K562 (cell line): ENCODE data around the gene AGAP3. TPM values are rescaled to one million over a fixed set of nuclear protein-coding genes. Genes with fewer than 3 reads are reported as not detected.

ENCODE experiments used
- ATAC-seq: fragments of 200-7000 bp; cut with Tn5 transposase; 3 replicates; pipeline ENCODE4 v1.9.1; 2020; ENCODE audit warnings: moderate library complexity
- BruUV-seq: library from RNA; stranded (reverse); fragments of 400-500 nt; replicated peaks from 2 replicates; lab custom pipeline; 2021; lab: Mats Ljungman, UMichigan
- CTCF ChIA-PET: fragments of 300-600 bp; formaldehyde crosslinking; extraction: SDS; loops from one replicate; lab custom pipeline; 2021; ENCODE audit warnings: low intra/inter-chr PET ratio; lab: Yijun Ruan, JAX
- POLR2A ChIA-PET: fragments of 300-600, 350-650 bp; sonication (Branson Sonifier 250); formaldehyde crosslinking; extraction: SDS; loops from one replicate; lab custom pipeline; 2021; ENCODE audit warnings: antibody characterized with exemption, inconsistent platforms; lab: Yijun Ruan, JAX
- DNase-seq, 4 experiments: peaks; one replicate each; pipeline versions ENCODE4 v3.0.0 to v3.0.0-alpha.2; 2011 to 2018; ENCODE audit warnings: low spot score in 3 of 4, mixed read lengths in 3 of 4; ENCODE audit errors: extremely low read depth in 1 of 4
- FAIRE-seq: peaks from 2 replicates; lab custom pipeline; 2011; peaks lifted over from hg19 to GRCh38; lab: Jason Lieb, UNC
- H2AFZ ChIP-seq: 2 replicates; pipeline ENCODE4 v1.6.0; 2011; ENCODE audit warnings: low read depth, low read length, control low read depth, inconsistent platforms
- H3K27ac ChIP-seq: fragments of 200-600 bp; 3 replicates; pipeline ENCODE4 v1.8.0; 2011; ENCODE audit warnings: low read depth, mild to moderate bottlenecking, control low read depth, inconsistent platforms, low read length, moderate library complexity, mixed read lengths; ENCODE audit errors: extremely low read depth
- H3K27me3 ChIP-seq, 2 experiments: fragments of 300-600 bp in 1 of 2; 2 replicates in 1 of 2; 3 replicates in 1 of 2; pipeline versions ENCODE4 v1.6.0 to v1.8.0; 2011; ENCODE audit warnings: inconsistent platforms in 2 of 2, low read length in 2 of 2, mild to moderate bottlenecking in 1 of 2, mixed read lengths in 1 of 2, moderate library complexity in 1 of 2; ENCODE audit not compliant: control insufficient read depth in 2 of 2, insufficient read depth in 2 of 2
- H3K36me3 ChIP-seq: fragments of 300-600 bp; 3 replicates; pipeline ENCODE4 v1.8.0; 2011; ENCODE audit warnings: mild to moderate bottlenecking, low read length, inconsistent platforms; ENCODE audit not compliant: control insufficient read depth, insufficient read depth
- H3K4me1 ChIP-seq, 2 experiments: fragments of 200-600 bp in 1 of 2; replicated peaks in 1 of 2; 2 replicates in 1 of 2; 3 replicates in 1 of 2; pipeline versions ENCODE4 v1.5.1 to v1.8.0; 2011; ENCODE audit warnings: inconsistent platforms in 2 of 2, low read length in 2 of 2, mild to moderate bottlenecking in 1 of 2, mixed read lengths in 1 of 2, moderate library complexity in 1 of 2; ENCODE audit not compliant: control insufficient read depth in 2 of 2, insufficient read depth in 2 of 2
- H3K4me2 ChIP-seq: 2 replicates; pipeline ENCODE4 v1.6.1; 2011; ENCODE audit warnings: low read length, control low read depth, inconsistent platforms, mixed read lengths; ENCODE audit not compliant: insufficient read depth
- H3K4me3 ChIP-seq: fragments of 200-600 bp; sonication (generic), shearing (Covaris generic); 2 replicates; pipeline ENCODE4 v1.5.1; 2016; ENCODE audit warnings: control low read depth, inconsistent platforms
- H3K79me2 ChIP-seq: fragments of 200-600 bp; 3 replicates; pipeline ENCODE4 v1.8.0; 2011; ENCODE audit warnings: low read length, inconsistent platforms; ENCODE audit not compliant: control insufficient read depth, insufficient read depth
- H3K9ac ChIP-seq, 2 experiments: 2 replicates each; pipeline versions ENCODE4 v1.6.0 to v1.6.1; 2011; ENCODE audit warnings: low read depth in 2 of 2, low read length in 2 of 2, control low read depth in 1 of 2, inconsistent platforms in 1 of 2, mild to moderate bottlenecking in 1 of 2, mixed read lengths in 1 of 2; ENCODE audit not compliant: insufficient read depth in 1 of 2
- H3K9me1 ChIP-seq: one replicate; pipeline ENCODE4 v1.6.0; 2011; ENCODE audit warnings: inconsistent platforms, mild to moderate bottlenecking, low read length, moderate library complexity; ENCODE audit not compliant: control insufficient read depth, insufficient read depth
- H3K9me3 ChIP-seq: replicated peaks from 2 replicates; pipeline ENCODE4 v1.5.1; 2011; ENCODE audit warnings: low read depth, low read length, inconsistent platforms; ENCODE audit not compliant: control insufficient read depth, insufficient read depth
- H4K20me1 ChIP-seq: replicated peaks from 2 replicates; pipeline ENCODE4 v1.6.1; 2011; ENCODE audit warnings: low read length, inconsistent platforms, mixed read lengths; ENCODE audit not compliant: control insufficient read depth, insufficient read depth
- CAMTA2 ChIP-seq: fragments of 250-450 bp; sonication (Bioruptor Pico); conservative IDR thresholded peaks from 2 replicates; pipeline ENCODE4 v1.5.1; 2022
- DDX20 ChIP-seq: fragments of 450-650 bp; IDR thresholded peaks from 2 replicates; pipeline ENCODE4 v1.6.1; 2016; ENCODE audit warnings: missing genetic modification characterization, low read depth, mild to moderate bottlenecking, missing compliant biosample characterization, moderate library complexity
- E2F8 ChIP-seq: fragments of 450-650 bp; IDR thresholded peaks from 2 replicates; pipeline ENCODE4 v1.7.1; 2018; ENCODE audit warnings: mild to moderate bottlenecking, low read depth; ENCODE audit not compliant: partially characterized antibody
- EGR1 ChIP-seq: fragments of 450-650 bp; conservative IDR thresholded peaks from 2 replicates; pipeline ENCODE4 v1.6.1; 2017; ENCODE audit warnings: mild to moderate bottlenecking
- EHMT2 ChIP-seq: fragments of 450-650 bp; IDR thresholded peaks from 2 replicates; pipeline ENCODE4 v1.6.1; 2018; ENCODE audit warnings: antibody characterized with exemption
- ETS1 ChIP-seq: conservative IDR thresholded peaks from 2 replicates; pipeline ENCODE4 v1.6.1; 2011; ENCODE audit warnings: low read depth, mild to moderate bottlenecking, low read length; ENCODE audit not compliant: control insufficient read depth
- GABPA ChIP-seq: fragments of 200-800 bp; sonication (Bioruptor generic); conservative IDR thresholded peaks from 2 replicates; pipeline ENCODE4 v1.6.1; 2016; ENCODE audit warnings: low read depth, missing genetic modification characterization, missing compliant biosample characterization
- JUND ChIP-seq, 2 experiments: IDR thresholded peaks; 2 replicates in 1 of 2; 3 replicates in 1 of 2; pipeline ENCODE4 v1.6.1; 2011; ENCODE audit warnings: borderline replicate concordance in 2 of 2, low read depth in 2 of 2, low read length in 2 of 2, improper control_type of control experiment in 1 of 2, missing biosample characterization in 1 of 2, missing genetic modification characterization in 1 of 2, missing genetic modification reagents in 1 of 2
- POLR2H ChIP-seq: IDR thresholded peaks from 2 replicates; pipeline ENCODE4 v1.6.1; 2016; ENCODE audit warnings: missing genetic modification characterization, low read depth, mild to moderate bottlenecking, control low read depth, missing compliant biosample characterization, moderate library complexity
- POLR3G ChIP-seq: IDR thresholded peaks from 2 replicates; pipeline ENCODE4 v1.6.1; 2011; ENCODE audit not compliant: insufficient read length, insufficient replicate concordance; ENCODE audit errors: extremely low read depth
- RBBP5 ChIP-seq: fragments of 200-600 bp; sonication (generic); IDR thresholded peaks from 2 replicates; pipeline ENCODE4 v1.6.1; 2012; ENCODE audit warnings: borderline replicate concordance, mild to moderate bottlenecking, low read length, control low read depth, inconsistent platforms; ENCODE audit not compliant: insufficient read depth, poor library complexity, severe bottlenecking
- SIRT6 ChIP-seq: IDR thresholded peaks from one replicate; pipeline ENCODE4 v1.6.1; 2012; ENCODE audit warnings: low read depth, mild to moderate bottlenecking, control low read depth, inconsistent platforms, low read length, moderate library complexity
- TAF1 ChIP-seq: IDR thresholded peaks from 2 replicates; pipeline ENCODE4 v1.6.1; 2011; ENCODE audit warnings: mild to moderate bottlenecking, low read length, moderate library complexity; ENCODE audit not compliant: insufficient read depth, control insufficient read depth, severe bottlenecking; ENCODE audit errors: extremely low read depth
- TCF3 ChIP-seq: sonication (generic); formaldehyde crosslinking; IDR thresholded peaks from 2 replicates; pipeline ENCODE4 v1.4.0; 2020; ENCODE audit warnings: mild to moderate bottlenecking, missing genetic modification reagents
- ZBTB8A ChIP-seq: fragments of 450-650 bp; IDR thresholded peaks from 2 replicates; pipeline ENCODE4 v1.6.1; 2018; ENCODE audit warnings: mild to moderate bottlenecking, moderate library complexity; ENCODE audit not compliant: partially characterized antibody
- WGBS: fragments of 100-300 bp; shearing (Covaris generic); methylation state at CpG from one replicate; pipeline ENCODE4 v1.1.6; 2016; ENCODE audit warnings: low coverage, mixed read lengths; ENCODE audit not compliant: insufficient coverage; ENCODE audit errors: missing lambda C conversion rate; 5-methylcytosine and 5-hydroxymethylcytosine counted together
- in situ Hi-C: fragments of 300-500 bp; cut with MboI; formaldehyde crosslinking; loops from 4 replicates; pipeline ENCODE4 v1.15.0; 2018; ENCODE audit warnings: inconsistent platforms, mixed read lengths
- intact Hi-C: fragments of 100-400 bp; cut with micrococcal nuclease; formaldehyde crosslinking; loops from 2 replicates; pipeline ENCODE4 v1.14.2; 2022
- polyA plus RNA-seq, 8 experiments: library from polyadenylated mRNA; depleted of rRNA in 4 of 8; stranded (reverse) in 5 of 8; unstranded in 3 of 8; fragments of >200 nt; fragmentation: Nextera tagmentation in 2 of 8; fragmentation: Illumina TruSeq in 1 of 8; extraction: Ambion mirVana in 2 of 8; extraction: Trizol in 1 of 8; gene quantifications; 2 replicates each; pipeline versions ENCODE4 v1.2.1 to v1.2.3, GENCODE V29; 2011 to 2014; ENCODE audit warnings: inconsistent platforms in 1 of 8, missing spikeins in 1 of 8
- total RNA-seq, 7 experiments: library from RNA; depleted of rRNA in 6 of 7; stranded (reverse); fragments of >200 nt in 6 of 7; fragmentation: Illumina TruSeq in 2 of 7; extraction: Trizol in 2 of 7; gene quantifications; 2 replicates each; pipeline versions ENCODE4 v1.2.1 to v1.2.3, GENCODE V29; 2011 to 2021; ENCODE audit warnings: low replicate concordance in 1 of 7
- TF ChIP-seq, protein P1 (sequence below): fragments of 200-800 bp; sonication (Bioruptor generic); IDR thresholded peaks from 2 replicates; pipeline ENCODE4 v1.6.1; 2017; ENCODE audit warnings: missing genetic modification characterization, missing compliant biosample characterization

Gene AGAP3
- total and polyA plus RNA-seq, 9 of the 15 experiments (the other 6 are each of a cell fraction or from before 2014, with no cell fraction given) = 3.4 to 208 (median 62.2) TPM

- no peak overlapping the region for H3K4me3 ChIP-seq
- peaks cover 57 to 79% of the 10 kb centered on the region in 2 experiments for H3K27me3 ChIP-seq
- no TSS peak for BruUV-seq
- peaks cover 0 to 13% of the 10 kb centered on the region in 2 experiments; a peak in 2 of 5 replicates for H3K4me1 ChIP-seq
- no peaks in the 10 kb centered on the region for H3K36me3 ChIP-seq
- intact Hi-C loops (loop anchor here (10.0 kb wide), 2 partner anchors 165 to 215 kb away; no protein-coding TSS in a partner anchor), in situ Hi-C loops (no loop called here)
- no peaks in the 10 kb centered on the region for H3K79me2 ChIP-seq
- FAIRE-seq (no peak), DNase-seq (no peak), ATAC-seq (no peak)
- no peak overlapping the region for H3K27ac ChIP-seq
- H4K20me1 ChIP-seq = peaks cover 16% of the 10 kb centered on the region; the same call in 1 of the 2 replicates
- CTCF ChIA-PET = no interaction called here
- TF ChIP-seq RBBP5 (no peak), DDX20 (tag) (no peak), E2F8 (no peak), EHMT2 (no peak), TCF3 (CRISPR knock-in tag) (no peak), POLR3G (no peak), POLR2H (tag) (no peak), SIRT6 (no peak), ETS1 (no peak), JUND (IDR thresholded peaks at IDR 0.05; ENCODE audit: borderline replicate concordance, low read depth, low read length) (no peak), JUND (tag; IDR thresholded peaks at IDR 0.05; ENCODE audit: borderline replicate concordance, low read depth, low read length) (no peak), EGR1 (no peak), CAMTA2 (CRISPR knock-in tag) (no peak), TAF1 (no peak), GABPA (tag) (no peak), ZBTB8A (no peak)
- TF ChIP-seq, protein P1, sequence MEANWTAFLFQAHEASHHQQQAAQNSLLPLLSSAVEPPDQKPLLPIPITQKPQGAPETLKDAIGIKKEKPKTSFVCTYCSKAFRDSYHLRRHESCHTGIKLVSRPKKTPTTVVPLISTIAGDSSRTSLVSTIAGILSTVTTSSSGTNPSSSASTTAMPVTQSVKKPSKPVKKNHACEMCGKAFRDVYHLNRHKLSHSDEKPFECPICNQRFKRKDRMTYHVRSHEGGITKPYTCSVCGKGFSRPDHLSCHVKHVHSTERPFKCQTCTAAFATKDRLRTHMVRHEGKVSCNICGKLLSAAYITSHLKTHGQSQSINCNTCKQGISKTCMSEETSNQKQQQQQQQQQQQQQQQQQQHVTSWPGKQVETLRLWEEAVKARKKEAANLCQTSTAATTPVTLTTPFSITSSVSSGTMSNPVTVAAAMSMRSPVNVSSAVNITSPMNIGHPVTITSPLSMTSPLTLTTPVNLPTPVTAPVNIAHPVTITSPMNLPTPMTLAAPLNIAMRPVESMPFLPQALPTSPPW (CRISPR knock-in tag) = no peak
- H3K9me3 ChIP-seq = no peaks in the 10 kb centered on the region; the same call in 1 of the 2 replicates
- 0 out of 4 replicates have a peak overlapping the region, but pooled peaks of 1 of the 2 experiments have one; percentile 12 for H3K9ac ChIP-seq
- no peak overlapping the region for H2AFZ ChIP-seq
- 0% methylated on average over 4 of the region's 4 CpGs for WGBS
- no peak overlapping the region for H3K4me2 ChIP-seq
- POLR2A ChIA-PET = no interaction called here
- peaks cover 3% of the 10 kb centered on the region for H3K9me1 ChIP-seq
Observed at GRCh38 chr7:151179946-151180345, 93.7 kb downstream of the AGAP3 start.
